ENCODE measurements around the gene YJEFN3. TPM values are rescaled to one million over a fixed set of nuclear protein-coding genes. Genes with fewer than 3 reads are reported as not detected.

YJEFN3 gene
- total RNA-seq, 1 donor from 2014 or later, result 6.4 TPM

GRCh38 chr19:19544257-19544953, 15.7 kb downstream of the YJEFN3 start:
- ATAC-seq, result no peak
- no peak for TF ChIP-seq CTCF (IDR thresholded peaks at IDR 0.05)
- H3K27me3 ChIP-seq, result peaks cover 44% of the 10 kb centered on the region
- H3K36me3 ChIP-seq, result no peaks in the 10 kb centered on the region
- DNase-seq, result no peak
- intact Hi-C loops (cut with DNase I), result no loop called here
- H3K9me3 ChIP-seq, result no peaks in the 10 kb centered on the region
- H3K27ac ChIP-seq, result no peak overlapping the region
- H3K4me1 ChIP-seq, result no peaks in the 10 kb centered on the region
- H3K4me3 ChIP-seq, result no peak overlapping the region

DNA sequence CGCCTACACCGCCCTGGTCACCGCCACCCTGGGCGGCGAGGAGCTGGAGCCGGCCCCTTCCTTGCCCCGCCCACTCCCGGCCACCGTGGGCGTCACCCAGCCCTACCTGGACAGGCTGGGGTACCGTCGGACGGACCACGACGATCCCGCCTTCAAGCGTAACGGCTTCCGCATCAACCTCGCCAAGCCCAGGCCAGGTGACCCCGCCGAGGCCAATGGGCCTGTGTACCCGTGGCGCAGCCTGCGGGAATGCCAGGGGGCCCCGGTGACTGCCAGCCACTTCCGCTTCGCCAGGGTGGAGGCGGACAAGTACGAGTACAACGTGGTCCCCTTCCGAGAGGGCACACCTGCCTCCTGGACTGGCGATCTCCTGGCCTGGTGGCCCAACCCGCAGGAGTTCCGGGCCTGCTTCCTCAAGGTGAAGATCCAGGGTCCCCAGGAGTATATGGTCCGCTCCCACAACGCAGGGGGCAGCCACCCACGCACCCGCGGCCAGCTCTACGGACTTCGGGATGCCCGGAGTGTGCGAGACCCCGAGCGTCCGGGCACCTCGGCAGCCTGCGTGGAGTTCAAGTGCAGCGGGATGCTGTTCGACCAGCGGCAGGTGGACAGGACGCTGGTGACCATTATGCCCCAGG, 16.4 kb downstream of the YJEFN3 start:
- ATAC-seq (no peak), DNase-seq (no peak)
- Histone ChIP-seq H3K4me3 (no peak overlapping the region), H3K36me3 (no peaks in the 10 kb centered on the region), H3K27ac (no peak overlapping the region), H3K27me3 (peaks cover 44% of the 10 kb centered on the region), H3K9me3 (no peaks in the 10 kb centered on the region), H3K4me1 (no peaks in the 10 kb centered on the region)
- TF ChIP-seq CTCF (IDR thresholded peaks at IDR 0.05), result no peak
- intact Hi-C loops (cut with DNase I), result no loop called here

DNA sequence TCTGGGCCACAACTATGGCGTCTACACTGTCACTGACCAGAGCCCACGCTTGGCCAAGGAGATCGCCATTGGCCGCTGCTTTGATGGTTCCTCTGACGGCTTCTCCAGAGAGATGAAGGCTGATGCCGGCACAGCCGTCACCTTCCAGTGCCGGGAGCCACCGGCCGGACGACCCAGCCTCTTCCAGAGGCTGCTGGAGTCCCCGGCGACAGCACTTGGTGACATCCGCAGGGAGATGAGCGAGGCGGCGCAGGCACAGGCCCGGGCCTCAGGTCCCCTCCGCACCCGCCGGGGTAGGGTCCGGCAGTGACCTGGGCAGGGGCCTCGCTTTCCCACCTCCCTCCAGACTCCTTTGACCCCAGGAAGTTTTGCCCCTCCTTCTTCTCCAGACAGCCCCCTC, 17.0 kb downstream of the YJEFN3 start:
- intact Hi-C loops (cut with DNase I), result no loop called here
- ATAC-seq, result no peak
- no peak for DNase-seq
- H3K9me3 ChIP-seq, result no peaks in the 10 kb centered on the region
- no peak overlapping the region for H3K27ac ChIP-seq
- no peaks in the 10 kb centered on the region for H3K36me3 ChIP-seq
- no peak for TF ChIP-seq CTCF (IDR thresholded peaks at IDR 0.05)
- peaks cover 38% of the 10 kb centered on the region for H3K27me3 ChIP-seq
- H3K4me1 ChIP-seq, result no peaks in the 10 kb centered on the region
- H3K4me3 ChIP-seq, result no peak overlapping the region

DNA sequence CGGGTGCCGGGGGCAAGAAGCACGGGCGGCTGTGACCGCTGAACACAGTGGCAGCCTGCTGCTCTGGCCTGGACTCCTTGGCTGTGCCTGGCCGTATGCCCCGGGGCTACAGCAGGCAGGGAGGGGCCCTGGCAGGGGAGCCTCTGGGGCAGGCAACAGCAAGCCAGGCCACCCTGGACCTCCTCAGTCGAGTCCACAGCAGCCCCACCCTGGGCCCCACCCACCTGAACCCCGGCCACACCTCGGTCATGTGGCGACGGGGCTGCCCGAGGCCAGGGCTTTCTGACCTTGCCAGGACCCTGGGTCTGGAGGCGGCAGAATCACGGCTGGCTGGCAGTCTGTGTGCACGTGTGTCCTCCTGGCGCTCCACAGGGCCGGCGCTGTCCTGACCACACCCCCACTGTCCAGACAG, 18.0 kb downstream of the YJEFN3 start:
- DNase-seq, result no peak
- Histone ChIP-seq H3K27ac (no peak overlapping the region), H3K27me3 (peaks cover 27% of the 10 kb centered on the region), H3K9me3 (no peaks in the 10 kb centered on the region), H3K36me3 (no peaks in the 10 kb centered on the region), H3K4me1 (no peaks in the 10 kb centered on the region), H3K4me3 (no peak overlapping the region)
- TF ChIP-seq CTCF (IDR thresholded peaks at IDR 0.05), result no peak
- intact Hi-C loops (cut with DNase I), result no loop called here
- no peak for ATAC-seq

- H3K4me1 ChIP-seq, result no peaks in the 10 kb centered on the region
- peaks cover 17% of the 10 kb centered on the region for H3K27me3 ChIP-seq
- intact Hi-C loops (cut with DNase I), result no loop called here
- no peak overlapping the region for H3K4me3 ChIP-seq
- no peaks in the 10 kb centered on the region for H3K36me3 ChIP-seq
- TF ChIP-seq CTCF (IDR thresholded peaks at IDR 0.05), result no peak
- ATAC-seq, result no peak
- no peak overlapping the region for H3K27ac ChIP-seq
- DNase-seq, result no peak
- H3K9me3 ChIP-seq, result no peaks in the 10 kb centered on the region
Measured at GRCh38 chr19:19547674-19548336, 19.1 kb downstream of the YJEFN3 start.
